ENCODE results near the gene VSTM2B.

- TF ChIP-seq CTCF (IDR thresholded peaks at IDR 0.05) (no peak), POLR2A (IDR thresholded peaks at IDR 0.05) (no peak)
Observed at GRCh38 chr19:29596885-29597525, 71.2 kb downstream of the VSTM2B start.
